Measurements from ENCODE around the gene ALDOA.

DNA sequence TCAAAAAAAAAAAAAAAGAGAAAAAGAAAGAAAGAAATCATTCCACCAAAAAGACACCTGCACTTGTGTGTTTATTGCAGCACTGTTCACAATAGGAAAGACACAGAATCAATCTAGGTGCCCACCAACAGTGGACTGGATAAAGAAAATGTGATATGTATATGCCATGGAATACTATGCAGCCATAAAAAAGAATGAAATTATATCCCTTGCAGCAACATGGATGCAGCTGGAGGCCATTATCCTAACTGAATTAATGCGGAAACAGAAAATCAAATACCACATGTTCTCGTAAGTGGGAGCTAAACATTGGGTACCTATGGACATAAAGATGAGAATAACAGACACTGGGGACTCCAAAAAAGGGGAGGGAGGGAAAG lies 48.3 kb upstream of the ALDOA start:
- no peak for TF ChIP-seq ZNF23 (CRISPR knock-in tag; IDR thresholded peaks at IDR 0.05)
- TF ChIP-seq ATF1 (CRISPR knock-in tag; IDR thresholded peaks at IDR 0.05): no peak
- no peak for TF ChIP-seq ATF1 (tag; IDR thresholded peaks at IDR 0.05)
- TF ChIP-seq, protein P1, sequence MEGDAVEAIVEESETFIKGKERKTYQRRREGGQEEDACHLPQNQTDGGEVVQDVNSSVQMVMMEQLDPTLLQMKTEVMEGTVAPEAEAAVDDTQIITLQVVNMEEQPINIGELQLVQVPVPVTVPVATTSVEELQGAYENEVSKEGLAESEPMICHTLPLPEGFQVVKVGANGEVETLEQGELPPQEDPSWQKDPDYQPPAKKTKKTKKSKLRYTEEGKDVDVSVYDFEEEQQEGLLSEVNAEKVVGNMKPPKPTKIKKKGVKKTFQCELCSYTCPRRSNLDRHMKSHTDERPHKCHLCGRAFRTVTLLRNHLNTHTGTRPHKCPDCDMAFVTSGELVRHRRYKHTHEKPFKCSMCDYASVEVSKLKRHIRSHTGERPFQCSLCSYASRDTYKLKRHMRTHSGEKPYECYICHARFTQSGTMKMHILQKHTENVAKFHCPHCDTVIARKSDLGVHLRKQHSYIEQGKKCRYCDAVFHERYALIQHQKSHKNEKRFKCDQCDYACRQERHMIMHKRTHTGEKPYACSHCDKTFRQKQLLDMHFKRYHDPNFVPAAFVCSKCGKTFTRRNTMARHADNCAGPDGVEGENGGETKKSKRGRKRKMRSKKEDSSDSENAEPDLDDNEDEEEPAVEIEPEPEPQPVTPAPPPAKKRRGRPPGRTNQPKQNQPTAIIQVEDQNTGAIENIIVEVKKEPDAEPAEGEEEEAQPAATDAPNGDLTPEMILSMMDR (IDR thresholded peaks at IDR 0.05 in 2 of 3, conservative IDR thresholded peaks at IDR 0.05 in 1 of 3; ENCODE audit: insufficient read depth in 2 of 3, low read depth in 1 of 3, low read length in 3 of 3): no peak
- TF ChIP-seq ADNP (tag; IDR thresholded peaks at IDR 0.05): no peak
- TF ChIP-seq, protein P2, sequence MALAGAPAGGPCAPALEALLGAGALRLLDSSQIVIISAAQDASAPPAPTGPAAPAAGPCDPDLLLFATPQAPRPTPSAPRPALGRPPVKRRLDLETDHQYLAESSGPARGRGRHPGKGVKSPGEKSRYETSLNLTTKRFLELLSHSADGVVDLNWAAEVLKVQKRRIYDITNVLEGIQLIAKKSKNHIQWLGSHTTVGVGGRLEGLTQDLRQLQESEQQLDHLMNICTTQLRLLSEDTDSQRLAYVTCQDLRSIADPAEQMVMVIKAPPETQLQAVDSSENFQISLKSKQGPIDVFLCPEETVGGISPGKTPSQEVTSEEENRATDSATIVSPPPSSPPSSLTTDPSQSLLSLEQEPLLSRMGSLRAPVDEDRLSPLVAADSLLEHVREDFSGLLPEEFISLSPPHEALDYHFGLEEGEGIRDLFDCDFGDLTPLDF (CRISPR knock-in tag; IDR thresholded peaks at IDR 0.05): no peak
- TF ChIP-seq NR3C1 (CRISPR knock-in tag; IDR thresholded peaks at IDR 0.05): no peak

Data from K562 (cell line).